HG02981 (cell line): Measurements from ENCODE around the gene OVCH2.
"Not testable (repeated sequence)": the region's sequence is repeated elsewhere in the genome, so short reads cannot be mapped to it uniquely, and the experiment has no call there.

Experiments used
- ATAC-seq: cut with Tn5 transposase; IDR thresholded peaks from one replicate; pipeline ENCODE4 v1.9.1; 2021; ENCODE audit warnings: mild to moderate bottlenecking, moderate library complexity; ENCODE audit not compliant: unreplicated experiment

The OVCH2 gene

DNA sequence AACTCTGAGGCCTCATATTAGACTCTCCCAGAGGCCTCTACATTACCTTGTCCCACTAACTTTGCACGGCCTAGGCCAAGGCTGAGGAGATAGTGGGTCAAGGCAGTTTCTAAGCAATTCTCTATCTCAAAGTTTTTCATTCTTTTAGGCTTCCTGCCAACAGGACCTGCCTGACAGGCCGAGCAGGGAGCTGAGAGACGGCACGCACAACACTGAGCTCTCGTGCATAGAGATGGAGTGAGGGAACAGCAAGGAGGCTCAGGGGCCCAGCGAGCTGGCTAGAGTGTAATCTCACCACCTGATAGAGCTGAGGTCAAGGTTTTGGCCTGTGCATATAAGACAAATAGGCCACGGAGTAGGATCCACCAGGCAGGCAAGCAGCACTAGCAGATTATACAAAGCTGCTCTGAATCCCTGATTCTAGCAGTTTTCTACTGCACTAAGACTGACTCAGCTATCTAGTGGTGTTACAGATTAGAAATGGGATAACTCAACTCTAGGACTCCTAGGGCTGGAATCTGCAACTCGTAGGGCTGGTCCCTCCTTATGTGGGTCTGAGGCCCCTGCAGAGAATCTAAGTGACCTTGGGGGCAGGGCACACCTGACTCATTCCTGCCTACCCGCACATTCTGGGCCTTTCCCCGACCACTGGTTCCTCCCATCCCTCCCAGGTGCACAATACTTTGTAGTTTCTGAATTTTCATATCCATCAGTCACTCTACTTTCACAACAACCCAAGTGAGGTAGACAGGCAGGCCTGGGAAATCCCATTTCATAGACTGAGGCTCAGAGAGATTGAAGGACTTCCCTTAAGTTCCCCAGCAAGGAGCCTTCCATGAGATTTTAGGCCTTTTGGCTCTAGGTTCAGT, 34.7 kb downstream of the OVCH2 start:
- ATAC-seq, result peak; percentile 55

DNA sequence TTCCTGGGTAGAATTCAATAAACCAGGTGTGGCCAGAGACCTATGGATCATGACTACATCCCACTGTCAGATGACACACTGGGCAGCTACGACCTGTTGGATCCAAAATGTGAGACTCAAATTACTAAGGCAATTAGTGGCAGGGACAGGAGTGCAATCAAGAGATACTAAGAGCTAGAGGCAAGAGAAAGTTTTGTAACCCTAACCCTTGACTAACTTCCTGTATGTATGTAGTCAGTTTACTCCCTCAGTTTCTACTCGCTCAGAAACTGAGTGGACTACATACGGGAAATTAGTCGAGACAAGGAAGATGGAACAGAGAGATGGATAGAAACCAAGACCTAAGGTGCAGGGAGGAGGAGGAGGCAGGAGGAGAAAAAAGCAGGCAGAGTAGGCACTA, 35.6 kb downstream of the OVCH2 start:
- ATAC-seq, result no peak

DNA sequence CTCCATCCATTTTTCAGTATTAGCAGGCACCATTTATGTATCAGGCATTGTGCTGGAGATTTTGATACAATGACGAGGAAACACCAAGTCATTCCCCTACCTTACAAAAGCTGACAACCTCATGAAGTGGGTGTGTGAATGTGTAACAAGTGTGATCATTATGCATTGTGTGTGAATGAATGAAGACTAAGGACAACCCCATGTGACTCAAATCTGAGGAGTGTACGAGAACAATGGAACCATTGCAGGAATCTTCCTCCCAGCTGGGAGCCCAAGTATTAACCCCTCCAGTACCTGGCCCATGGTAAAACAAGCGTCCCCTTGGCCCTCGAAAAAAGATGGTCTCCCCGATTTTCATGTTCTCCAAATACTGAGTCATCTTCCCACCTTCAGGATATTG, 37.4 kb downstream of the OVCH2 start:
- ATAC-seq, result no peak

DNA sequence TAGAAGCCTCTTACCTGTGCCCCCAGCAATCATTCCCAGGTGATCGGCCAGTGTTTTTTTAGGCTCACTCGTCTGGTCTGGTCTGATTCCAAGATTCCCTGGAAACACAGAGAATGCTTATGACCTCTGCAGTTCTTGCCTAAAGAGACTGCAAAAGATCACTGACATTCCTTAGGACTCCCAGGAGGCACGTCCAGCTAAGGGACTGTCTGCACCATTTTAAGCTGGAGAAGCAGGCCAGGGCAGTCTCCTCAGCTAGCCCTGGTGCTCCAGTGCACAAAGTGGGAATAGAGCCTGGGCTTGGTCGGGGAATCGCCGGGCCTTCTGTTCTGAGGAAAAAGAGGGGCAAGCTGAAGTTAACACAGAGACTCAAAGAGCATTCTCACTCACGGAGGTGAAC, 37.8 kb downstream of the OVCH2 start:
- no peak for ATAC-seq

DNA sequence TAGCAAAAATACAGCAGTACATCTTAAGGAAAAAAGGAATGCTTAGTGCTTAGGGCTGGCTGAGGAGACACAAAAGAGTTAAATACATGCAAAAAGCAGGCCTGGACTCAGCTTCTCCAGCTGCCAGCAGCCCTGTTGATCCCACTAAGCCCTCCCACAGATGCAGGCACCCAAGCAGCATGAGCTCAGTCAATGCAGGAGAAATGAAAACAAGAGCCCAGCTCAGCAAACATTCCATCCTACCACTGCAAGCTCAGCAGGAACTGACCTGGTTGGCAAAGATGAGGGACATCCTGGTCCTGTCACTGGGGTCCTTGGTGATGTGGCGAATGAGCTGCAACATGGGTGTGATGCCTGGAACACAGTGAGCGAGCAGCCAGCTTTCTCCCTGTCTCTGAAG, 38.8 kb downstream of the OVCH2 start:
- no peak for ATAC-seq

GRCh38 chr11:7666292-7666866, 39.9 kb downstream of the OVCH2 start:
- ATAC-seq, result no peak

DNA sequence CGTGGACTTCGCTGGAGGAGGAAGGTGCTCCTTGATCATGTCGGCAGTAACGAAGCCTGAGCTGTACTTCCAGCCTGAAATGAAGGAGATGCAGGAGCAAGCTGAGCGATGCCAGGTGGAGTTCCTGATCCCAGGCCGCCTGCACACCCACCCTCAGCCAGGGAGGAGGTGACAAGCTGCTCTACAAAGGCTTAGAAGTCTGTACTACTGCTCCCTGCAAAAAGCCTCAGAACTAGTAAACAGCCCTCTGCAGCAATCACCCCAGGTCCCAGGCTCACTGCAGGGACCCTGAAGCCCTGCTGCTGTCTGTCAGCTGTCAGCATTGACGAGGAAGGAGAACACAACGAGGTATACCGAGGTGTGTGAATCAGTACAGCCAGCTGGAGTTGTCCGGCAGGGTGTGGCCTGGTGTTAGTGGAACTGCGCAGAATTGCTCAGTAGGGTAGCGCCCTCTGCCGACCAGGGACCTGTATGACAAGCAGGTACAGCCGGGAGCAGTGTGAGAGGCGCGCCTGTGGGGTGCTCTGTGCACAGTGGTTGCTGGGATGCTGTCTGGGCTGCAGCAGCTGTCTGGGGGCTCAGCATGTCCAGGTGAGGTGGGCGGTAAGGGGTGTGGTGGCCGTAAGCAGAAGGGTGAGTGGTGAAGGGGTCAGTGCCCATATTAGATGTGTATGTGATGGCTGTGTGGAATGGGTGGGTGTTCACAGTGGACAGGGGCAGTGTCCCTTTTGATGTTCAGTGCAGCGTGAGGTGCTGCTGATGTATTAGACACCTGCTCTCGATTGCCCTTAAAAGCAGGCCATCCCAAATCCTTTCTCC, 40.6 kb downstream of the OVCH2 start:
- peak; percentile 99 for ATAC-seq

GRCh38 chr11:7664867-7665266, 41.4 kb downstream of the OVCH2 start:
- ATAC-seq, result no peak

- ATAC-seq, result not testable (repeated sequence)
Observed at GRCh38 chr11:7663531-7663930, 42.7 kb downstream of the OVCH2 start.

GRCh38 chr11:7657306-7658025, 48.8 kb downstream of the OVCH2 start:
- ATAC-seq, result no peak

- ATAC-seq, result no peak
Observed at GRCh38 chr11:7656704-7657103, 49.6 kb downstream of the OVCH2 start.

DNA sequence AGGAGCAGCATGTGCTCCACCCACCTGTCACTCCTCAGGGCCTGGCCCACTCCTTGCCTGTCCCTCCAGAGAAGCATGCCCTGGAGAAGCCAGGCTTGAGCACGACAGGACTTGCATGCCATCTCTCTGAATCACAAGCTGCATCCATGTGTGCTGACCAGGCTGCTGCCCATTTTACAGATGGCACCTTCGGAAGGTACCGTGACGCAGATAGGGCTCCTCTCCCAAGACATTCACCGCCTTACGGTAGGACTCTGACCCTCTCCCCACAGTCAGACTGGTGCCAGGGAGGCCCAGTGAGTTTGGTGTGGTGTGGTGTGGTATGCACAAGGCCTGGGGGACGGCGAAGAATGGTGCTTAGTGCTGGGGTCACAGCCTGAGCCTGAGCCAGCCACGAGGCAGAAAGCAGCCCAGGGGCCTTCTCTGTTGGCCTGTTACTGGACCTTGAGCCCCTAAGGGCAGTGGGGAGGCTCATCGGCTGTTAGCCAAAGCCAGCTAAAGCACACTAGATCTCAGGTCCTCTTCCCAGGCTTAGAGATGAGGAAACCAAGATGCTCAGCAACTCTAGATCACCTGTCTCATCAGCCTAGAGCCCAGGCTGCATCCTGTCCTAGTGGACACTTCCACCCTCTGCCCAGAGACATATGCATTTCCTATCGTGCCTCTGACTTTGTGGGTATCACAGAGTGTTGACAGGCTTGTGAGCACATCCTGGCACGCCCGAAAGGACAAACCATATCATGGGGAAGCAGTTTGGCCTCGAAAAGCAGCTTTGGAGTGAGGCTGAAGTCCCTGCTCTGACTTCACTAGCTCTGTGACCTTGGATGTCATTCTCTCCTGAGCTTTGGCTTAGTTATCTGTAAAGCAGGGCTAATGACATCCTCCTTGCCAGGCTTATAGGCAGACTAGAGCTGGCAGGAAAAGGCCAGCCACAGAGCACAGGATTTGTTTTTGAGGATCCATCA, 50.7 kb downstream of the OVCH2 start:
- no peak for ATAC-seq

DNA sequence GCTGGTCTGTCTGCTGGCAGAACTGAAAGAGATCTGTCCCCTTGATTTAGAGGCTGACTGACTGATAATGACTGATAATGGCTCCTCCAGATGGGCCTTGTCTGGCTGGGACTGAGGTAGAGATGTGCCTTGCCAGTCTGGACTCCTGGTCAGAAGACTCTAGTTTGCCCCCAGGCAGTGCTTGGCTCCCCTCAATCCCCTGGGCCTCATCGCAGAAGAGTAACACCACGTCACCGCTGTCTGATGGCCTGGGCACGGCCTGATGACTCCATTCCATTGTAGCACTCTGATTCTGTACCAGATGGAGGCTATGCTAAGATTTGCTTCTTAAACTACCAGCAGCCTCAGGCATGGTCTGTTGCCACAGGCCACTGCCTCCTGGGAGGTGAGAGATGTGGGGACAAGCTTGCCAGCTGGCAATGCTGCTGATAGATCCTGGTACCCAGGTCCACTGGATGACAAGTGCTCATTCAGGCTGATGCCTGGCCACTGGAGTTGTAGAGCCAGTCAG, 52.0 kb downstream of the OVCH2 start:
- ATAC-seq, result no peak

DNA sequence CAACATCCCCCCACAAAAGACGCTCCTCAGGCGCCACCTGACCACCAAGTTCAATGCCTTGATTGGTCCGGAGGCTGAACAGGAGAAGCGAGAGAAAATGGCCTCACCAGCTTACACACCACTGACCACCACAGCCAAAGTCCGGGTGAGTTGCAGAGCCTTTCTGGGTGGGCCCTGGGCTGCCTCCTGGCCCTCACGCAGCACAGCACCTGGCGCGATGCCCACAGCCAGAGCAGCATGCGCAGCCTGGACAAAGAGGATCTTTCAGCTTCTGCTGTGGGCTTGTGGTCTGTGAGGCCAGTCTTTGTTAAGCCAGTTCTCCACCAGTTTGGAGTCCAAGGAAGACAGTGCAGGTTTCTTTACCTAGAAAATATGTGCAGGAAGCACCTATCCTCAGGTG, 54.6 kb downstream of the OVCH2 start:
- ATAC-seq, result no peak

DNA sequence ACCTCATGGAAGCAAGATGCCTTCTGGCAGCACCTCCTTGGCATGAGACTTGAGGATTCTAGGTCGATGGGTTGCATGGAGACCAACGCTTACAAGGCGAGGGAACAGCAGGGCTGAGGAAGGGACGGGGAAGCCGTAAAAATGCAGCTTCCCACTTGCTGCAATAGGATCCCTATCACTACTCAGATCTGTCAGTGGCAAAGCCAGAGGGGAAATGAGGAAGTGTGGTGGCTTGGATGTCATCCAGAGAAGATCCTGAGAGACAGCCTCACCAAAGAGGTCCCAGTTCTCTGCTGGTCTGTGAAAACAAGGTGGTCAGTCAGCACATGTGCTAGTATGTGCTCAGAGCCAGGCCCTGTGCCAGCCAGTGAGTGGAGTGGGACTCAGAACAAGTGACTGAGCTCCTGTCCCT, 55.1 kb downstream of the OVCH2 start:
- ATAC-seq, result no peak

GRCh38 chr11:7648264-7648663, 58.0 kb downstream of the OVCH2 start:
- no peak for ATAC-seq

DNA sequence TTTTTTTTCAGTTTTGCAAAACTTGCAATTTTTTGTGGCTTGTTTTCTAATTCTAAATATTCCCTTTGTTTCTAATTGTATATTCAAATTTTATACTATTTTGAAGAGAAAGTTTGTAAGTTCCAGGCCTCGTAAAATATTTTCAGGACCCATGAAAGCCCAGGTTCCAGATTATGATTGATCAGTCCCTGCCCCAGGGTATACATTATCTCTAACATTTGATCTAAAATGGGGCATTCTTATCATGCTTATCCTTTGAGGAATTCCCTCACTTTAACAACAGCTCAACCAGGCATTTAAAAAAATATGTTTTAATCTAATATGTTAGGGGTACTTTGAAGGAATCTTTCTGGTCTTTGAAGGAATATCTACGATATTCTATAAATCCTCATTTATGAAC, 59.4 kb downstream of the OVCH2 start:
- no peak for ATAC-seq

DNA sequence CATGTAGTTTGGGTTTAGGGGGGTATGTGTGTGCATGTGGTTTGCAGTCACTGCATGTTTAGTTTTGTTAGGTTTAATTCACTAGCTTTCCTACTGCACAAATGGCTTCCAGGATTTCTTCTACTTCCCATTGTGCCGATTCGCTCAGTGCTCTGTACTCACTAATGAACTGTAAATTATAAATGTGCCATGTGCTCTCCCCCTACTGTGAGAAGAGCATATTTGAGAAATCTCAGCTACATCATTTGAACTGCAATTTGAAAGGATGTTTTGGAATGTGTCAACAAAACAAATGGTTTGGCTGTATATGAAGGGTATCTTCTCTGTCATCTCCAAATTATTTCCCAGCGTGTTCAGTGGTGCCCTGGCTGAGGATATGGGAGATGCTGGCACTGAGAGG, 61.1 kb downstream of the OVCH2 start:
- no peak for ATAC-seq

GRCh38 chr11:7643314-7643713, 63.0 kb downstream of the OVCH2 start:
- ATAC-seq, result no peak

DNA sequence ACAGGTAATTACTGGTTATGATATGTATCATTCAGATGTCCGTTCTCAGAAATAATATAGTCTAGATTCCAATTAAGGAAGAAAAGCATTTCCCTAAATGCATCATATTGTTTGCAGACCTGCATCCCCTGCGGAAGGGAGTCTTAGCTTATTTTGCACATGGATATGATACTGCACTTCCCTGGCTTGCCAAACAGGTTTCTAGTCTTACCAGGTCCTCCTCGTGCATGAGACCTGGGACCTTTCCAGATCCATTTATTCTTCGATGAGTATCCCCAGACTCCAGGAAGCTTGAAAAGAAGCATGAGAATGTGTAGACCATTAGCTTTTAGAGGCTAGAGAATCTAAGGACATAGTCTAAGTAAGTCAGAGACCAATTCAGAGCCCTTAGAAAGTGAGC, 63.5 kb downstream of the OVCH2 start:
- no peak for ATAC-seq
